NCI-H1694 treated with DMSO at 0.1 percent for 48 hours (cell line): ENCODE measurements around the gene TMOD1.
A peak's percentile ranks its signal among the peaks of the same experiment; 100 is the strongest.

Source experiments
- DNase-seq: peaks from one replicate; lab custom pipeline; 2025; lab: John Stamatoyannopoulos, UW

TMOD1 gene

GRCh38 chr9:97548819-97549540, 47.5 kb downstream of the TMOD1 start:
- no peak for DNase-seq

- no peak for DNase-seq
Observed at GRCh38 chr9:97550386-97550785, 48.9 kb downstream of the TMOD1 start.

- no peak for DNase-seq
Observed at GRCh38 chr9:97551308-97551707, 49.8 kb downstream of the TMOD1 start.

GRCh38 chr9:97553141-97553540, 51.7 kb downstream of the TMOD1 start:
- DNase-seq, result no peak

GRCh38 chr9:97553841-97554240, 52.4 kb downstream of the TMOD1 start:
- no peak for DNase-seq

- DNase-seq, result no peak
Observed at GRCh38 chr9:97554566-97555075, 53.2 kb downstream of the TMOD1 start.

- no peak for DNase-seq
Observed at GRCh38 chr9:97555164-97555563, 53.7 kb downstream of the TMOD1 start.

- no peak for DNase-seq
Observed at GRCh38 chr9:97556036-97556720, 54.7 kb downstream of the TMOD1 start.

- DNase-seq, result no peak
Observed at GRCh38 chr9:97556721-97557605, 55.5 kb downstream of the TMOD1 start.

- DNase-seq, result peak; percentile 84
Observed at GRCh38 chr9:97557606-97558095, 56.2 kb downstream of the TMOD1 start.

- DNase-seq, result no peak
Observed at GRCh38 chr9:97558701-97559101, 57.2 kb downstream of the TMOD1 start.

- no peak for DNase-seq
Observed at GRCh38 chr9:97559111-97559514, 57.6 kb downstream of the TMOD1 start.

GRCh38 chr9:97560154-97560553, 58.7 kb downstream of the TMOD1 start:
- no peak for DNase-seq

- no peak for DNase-seq
Observed at GRCh38 chr9:97560851-97561250, 59.4 kb downstream of the TMOD1 start.

- DNase-seq, result no peak
Observed at GRCh38 chr9:97561501-97561900, 60.0 kb downstream of the TMOD1 start.

GRCh38 chr9:97562542-97562941, 61.1 kb downstream of the TMOD1 start:
- DNase-seq, result no peak

- DNase-seq, result peak; percentile 44
Observed at GRCh38 chr9:97563458-97564135, 62.1 kb downstream of the TMOD1 start.

GRCh38 chr9:97564291-97565175, 63.1 kb downstream of the TMOD1 start:
- peak; percentile 62 for DNase-seq

GRCh38 chr9:97565262-97565661, 63.8 kb downstream of the TMOD1 start:
- DNase-seq, result no peak

- DNase-seq, result no peak
Observed at GRCh38 chr9:97567182-97567893, 65.9 kb downstream of the TMOD1 start.
